HG03095 (cell line): ENCODE results near the gene FBXW7.

Experiments used
- ATAC-seq: cut with Tn5 transposase; IDR thresholded peaks from one replicate; pipeline ENCODE4 v1.9.1; 2021; ENCODE audit warnings: moderate library complexity; ENCODE audit not compliant: unreplicated experiment

FBXW7 gene, protein sequence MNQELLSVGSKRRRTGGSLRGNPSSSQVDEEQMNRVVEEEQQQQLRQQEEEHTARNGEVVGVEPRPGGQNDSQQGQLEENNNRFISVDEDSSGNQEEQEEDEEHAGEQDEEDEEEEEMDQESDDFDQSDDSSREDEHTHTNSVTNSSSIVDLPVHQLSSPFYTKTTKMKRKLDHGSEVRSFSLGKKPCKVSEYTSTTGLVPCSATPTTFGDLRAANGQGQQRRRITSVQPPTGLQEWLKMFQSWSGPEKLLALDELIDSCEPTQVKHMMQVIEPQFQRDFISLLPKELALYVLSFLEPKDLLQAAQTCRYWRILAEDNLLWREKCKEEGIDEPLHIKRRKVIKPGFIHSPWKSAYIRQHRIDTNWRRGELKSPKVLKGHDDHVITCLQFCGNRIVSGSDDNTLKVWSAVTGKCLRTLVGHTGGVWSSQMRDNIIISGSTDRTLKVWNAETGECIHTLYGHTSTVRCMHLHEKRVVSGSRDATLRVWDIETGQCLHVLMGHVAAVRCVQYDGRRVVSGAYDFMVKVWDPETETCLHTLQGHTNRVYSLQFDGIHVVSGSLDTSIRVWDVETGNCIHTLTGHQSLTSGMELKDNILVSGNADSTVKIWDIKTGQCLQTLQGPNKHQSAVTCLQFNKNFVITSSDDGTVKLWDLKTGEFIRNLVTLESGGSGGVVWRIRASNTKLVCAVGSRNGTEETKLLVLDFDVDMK

DNA sequence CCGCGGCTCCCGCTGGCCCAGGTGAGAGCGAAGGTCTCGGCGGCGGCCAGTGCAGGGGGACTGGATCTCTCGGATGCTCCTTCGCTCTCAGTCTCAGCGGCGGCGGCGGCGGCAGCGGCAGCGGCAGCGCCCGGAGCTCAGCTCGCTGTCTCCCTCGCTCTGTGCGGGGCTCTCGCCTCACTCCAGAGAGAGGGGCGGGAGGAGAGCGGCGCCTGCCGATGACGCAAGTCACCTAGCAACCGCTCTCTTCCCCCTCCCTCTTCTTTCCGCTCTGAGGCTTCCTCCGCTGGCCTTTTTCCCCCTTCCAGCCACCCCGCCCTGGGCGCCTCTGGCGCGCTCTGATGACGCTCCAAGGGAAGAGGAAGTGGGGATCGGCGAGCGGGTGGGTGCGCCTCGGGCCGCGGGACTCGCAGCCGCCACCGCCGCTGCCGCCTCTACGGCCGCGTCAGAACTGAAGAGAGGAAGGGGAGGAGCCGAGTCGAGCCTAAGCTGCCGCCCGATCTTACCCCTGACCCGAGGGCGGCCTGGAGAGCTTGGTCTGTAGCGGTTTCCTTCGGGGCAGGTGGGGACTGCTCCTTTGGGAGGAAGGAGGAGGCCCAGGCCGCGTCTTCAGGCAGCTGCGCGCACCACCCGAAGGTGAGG is at the start of gene FBXW7:
FBXW7 (minus strand) TSS at position 190 of the 642 bp plus-strand sequence. CDS start 124,289 bp downstream, outside the sequence.
- peak; percentile 79 for ATAC-seq

DNA sequence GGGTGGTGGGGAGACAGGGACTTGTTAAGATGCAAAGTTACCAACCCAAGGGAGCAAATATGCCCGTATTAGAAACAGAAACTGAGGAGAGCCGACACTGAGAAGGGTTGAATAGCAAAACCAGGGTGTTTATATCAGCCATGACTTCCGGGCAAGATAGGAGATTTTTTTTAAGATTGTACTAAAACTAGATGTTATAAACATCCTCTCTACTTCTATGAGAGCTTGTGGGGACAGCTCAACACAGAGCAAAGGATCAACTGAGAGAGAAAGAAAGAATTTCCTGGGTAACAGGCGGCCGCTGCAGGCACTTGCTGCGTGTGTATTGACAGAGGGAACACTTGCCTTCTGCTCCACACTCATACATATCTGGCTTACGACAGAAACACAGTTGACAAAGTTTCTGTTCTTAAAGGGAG is 49.1 kb upstream of the FBXW7 start:
- ATAC-seq = peak; percentile 57

DNA sequence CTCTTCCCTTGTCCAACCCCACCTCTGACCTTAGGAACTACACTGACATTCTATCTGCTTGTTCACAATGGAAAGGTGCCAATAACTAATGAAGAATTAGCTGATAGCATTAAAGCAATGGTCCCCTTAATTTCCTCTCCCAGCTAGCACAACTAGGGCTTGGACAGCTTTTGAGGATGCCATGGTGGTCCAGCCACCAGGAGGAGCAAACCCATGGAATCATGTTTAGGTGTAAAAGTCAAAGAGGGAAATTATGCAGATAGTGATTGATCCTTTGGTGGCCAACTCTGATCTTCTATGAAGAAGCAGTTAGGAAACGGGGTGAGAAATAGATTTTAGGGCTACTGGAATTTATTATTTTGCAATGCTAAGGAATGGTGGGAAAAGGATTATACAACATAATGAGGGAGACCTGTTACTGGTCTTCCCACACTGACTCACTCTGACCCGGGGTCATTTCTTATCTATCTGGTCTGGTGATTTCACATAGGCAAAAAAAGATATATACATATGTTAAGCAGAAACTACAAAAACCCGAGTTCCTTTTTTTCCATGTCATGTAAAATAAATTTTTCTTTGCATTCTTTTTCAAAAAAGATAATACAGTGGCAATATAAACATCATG is 45.8 kb upstream of the FBXW7 start:
- ATAC-seq = no peak

DNA sequence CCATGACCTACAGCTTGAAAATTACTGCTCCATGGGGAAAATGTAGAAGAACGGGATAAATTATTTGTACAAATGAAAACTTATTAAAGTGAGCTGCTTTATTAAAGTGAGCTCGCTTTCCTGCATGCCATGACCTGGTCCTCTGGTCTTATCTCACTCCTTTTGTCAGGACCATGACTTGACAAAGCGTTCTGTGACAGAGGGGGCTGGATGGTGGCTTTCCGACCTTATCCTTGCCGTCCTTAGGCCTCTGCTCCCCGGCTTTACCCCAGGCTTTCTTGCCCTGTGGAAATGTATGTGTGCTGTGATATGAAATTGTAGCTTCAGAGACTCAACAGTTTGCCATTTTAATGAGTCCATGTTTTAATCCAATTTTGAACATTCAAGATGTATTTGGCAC is 44.0 kb upstream of the FBXW7 start:
- no peak for ATAC-seq

DNA sequence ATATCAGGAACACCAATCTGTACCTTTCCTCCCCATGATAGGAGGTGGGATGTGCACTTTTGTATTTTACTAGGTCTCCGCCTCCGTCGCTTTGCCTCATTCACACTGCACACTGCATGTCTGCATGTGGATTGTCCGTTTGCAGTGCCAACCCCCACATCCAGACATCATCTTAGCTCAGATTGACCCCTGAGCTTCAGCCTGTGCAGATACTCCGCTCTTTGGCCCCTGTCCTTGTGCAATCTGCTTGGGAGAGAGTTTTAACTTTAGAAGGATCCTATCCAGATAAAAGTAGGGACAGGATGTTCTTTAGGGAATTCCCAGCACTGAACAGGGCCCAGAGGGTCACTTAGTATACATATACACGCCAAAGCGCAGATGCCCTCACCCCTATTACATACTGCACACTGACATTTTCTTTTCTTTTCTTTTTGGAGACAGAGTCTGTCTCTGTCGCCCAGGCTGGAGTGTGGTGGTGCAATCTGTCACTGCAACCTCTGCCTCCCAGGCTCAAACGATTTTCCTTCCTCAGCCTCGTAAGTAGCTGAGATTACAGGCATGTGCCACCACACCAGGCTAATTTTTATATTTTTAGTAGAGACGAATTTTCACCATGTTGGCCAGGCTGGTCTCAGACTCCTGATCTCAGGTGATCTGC is 43.3 kb upstream of the FBXW7 start:
- ATAC-seq = no peak

DNA sequence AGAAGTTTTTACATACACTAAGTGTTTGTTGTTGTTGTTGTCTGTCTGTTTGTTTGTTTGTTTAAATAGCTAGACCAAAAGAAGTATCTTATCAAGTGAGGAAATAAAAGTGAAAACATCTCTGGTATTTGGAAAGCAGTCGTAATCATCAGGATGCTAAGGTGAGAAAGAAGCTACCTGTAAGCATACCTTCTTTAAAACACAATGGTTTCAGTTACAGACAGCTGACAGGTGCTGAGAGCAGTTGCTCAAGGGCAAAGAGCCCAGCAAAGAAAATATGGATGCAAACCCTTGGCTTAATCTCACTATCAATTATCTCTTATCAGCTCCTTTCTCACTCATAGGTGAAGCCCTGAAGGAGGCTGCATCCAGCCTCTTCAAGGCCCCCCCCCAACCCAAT is 42.8 kb upstream of the FBXW7 start:
- ATAC-seq = no peak

DNA sequence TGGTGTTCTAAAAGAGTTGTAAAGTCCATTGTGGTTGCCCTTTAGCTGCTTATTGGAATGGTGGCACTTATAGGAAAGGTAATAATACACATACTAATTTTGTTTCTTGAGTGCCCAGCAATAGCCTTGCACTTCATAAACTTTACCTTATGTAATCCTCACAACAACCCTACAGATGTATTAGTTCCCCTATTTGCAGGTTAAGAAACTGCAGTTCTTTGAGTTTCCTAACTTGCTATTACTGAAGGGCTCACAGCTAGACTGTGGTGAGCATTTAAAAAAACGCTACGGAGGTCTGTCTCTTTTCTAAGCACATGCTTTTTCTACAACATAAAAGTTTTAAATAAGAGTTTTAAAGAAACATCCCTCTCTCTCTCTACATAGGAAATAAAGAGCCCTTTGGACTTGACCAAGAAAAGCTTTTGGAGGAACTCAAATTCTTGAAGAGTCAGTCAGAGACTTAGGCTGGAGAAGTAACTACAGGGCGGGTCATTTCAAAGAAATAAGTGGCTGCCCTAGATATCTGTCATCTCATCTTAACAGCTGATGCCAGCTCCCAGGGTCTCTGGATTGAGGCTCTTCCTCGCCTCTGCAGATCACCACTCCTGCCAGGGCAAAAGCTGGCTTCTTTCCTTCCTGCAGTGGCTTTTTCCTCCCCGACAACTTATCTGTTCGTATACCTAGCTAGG is 42.0 kb upstream of the FBXW7 start:
- ATAC-seq = peak; percentile 69

DNA sequence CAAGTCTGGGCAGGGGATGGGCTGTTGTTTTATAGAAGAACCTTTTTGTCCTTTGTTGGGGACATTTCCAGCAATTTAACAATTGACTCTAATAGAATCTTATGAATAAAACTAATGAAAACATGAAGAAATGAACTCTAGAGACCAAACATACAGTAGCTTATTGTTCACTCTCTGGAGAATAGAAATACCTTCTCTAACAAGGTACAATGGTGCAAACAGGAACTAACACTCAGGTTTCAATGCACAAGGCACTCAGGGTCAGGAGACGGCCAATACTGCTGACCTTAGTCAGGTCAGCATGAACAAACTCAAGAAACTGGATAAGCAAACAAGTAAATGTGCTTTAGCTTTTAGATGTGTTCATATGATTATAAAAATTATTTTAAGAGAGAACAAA is 39.6 kb upstream of the FBXW7 start:
- ATAC-seq = no peak

DNA sequence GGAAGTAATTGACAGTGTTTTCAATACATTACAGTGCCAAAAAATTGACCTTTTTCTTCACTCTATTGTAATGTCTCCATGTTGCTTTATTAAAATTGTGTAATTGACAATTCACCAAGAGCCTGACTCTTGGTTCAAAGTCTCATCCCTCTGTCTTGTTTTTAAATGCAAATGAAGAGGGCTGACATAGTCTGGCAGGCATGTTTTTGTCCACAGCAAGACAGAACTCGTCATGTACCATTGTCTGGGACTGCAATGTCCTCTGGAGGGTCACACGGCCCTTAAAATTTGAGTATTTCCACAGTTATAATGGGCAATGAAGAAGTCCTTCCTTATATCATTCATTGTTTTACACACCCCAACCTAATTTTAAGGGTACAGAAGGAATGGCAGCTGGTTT is 38.0 kb upstream of the FBXW7 start:
- no peak for ATAC-seq

DNA sequence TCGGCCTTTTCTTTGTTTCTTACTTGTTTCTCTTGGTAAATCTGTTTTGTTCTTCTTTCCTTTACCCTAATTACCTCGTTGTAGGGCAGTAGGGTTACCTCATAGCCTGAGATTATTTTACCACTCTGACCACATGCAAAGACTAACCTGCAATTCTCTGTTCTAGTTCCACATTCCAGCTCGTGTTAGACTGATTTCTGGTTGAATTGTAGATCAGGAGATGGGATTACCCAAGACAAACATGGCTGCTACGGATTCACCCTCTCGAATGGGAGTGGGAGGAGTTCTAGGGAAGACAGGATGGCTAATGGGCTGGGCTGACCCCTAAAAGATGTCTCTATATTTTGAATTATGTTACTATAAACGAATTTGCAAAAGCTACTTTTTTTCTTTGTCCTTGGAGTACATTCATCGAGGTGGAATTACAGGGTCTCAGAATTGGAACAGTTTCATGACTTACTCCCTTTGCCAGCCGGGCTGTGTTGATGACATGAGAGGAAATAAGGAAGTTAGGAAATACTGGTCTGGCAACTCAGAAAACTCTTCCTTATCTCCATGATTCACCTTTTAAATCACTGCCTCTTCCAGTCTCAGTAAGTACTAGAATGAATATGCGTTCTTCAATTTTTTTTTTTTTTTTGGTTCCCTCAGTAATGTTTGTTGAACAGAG is 36.7 kb upstream of the FBXW7 start:
- no peak for ATAC-seq

DNA sequence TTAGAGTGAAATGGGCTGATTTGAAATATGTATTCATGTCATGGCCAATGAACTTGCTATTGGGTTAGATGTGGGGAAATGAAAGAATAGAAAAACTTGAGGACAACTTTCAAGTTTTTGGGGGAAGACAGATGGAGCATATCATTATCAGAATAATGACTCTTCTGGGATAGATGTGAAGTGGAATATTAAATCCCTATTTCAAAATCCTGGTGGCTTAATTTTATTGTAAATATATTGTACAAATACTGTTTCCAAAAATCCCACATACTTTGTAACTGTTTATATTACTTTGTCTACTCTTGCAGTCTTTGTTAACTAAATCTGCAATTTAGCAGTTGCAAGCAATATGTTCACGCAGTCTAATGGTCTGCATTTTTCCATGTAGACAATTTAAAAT is 35.9 kb upstream of the FBXW7 start:
- no peak for ATAC-seq

DNA sequence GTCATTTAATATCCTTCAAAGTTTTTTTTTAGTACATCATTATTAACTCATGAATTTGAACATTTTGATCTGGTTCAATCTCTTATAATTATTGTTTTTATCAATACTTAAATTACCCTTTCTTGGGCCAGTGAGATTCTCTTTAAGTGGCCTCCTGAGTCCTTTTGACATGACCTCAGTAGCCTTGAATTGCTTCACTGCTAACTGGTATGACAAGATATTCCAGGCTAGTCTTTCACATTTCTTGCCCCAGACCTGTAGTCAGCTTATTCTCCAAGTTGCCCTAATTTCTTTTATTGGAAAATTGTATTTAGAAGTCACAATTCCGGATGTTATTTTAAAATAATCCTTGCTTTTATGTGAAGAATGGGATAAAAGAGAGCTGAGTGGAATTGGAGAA is 35.4 kb upstream of the FBXW7 start:
- no peak for ATAC-seq

DNA sequence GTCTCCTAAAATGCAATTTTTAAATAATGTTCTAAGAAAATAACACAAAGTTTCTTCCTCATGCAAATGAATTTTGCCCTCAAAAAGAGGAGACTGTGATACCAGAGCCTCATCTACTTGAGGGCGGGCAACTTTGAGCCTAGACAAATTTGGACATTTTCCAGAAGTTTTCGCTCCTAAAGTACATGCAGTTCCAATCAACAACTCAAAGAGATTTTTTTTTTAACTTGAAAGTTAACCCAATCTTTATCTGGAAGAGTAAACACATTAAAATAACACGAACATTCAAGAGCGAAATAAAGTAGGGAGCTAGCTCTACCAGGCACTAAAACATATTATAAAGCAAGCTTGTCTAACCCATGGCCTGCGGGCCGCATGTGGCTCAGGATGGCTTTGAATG is 29.4 kb upstream of the FBXW7 start:
- ATAC-seq = no peak

DNA sequence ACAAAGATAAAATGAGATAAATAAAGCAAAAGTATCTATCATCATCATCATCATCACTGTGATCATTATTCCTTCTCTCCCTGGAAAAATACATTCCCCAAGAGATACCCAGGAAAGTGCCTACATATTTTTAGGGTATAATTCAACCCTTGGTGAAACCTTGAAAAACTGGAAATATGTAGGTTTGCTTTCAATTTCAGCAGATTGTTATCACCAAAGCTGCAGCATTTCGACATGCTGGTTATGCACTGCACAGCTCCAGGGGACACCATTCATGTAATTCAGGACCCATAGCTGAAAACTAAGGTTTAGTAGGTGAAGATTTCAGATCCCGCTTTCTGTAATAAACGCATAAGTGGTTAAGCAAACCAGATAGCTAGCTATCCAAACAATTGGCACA is 28.4 kb upstream of the FBXW7 start:
- ATAC-seq = no peak

DNA sequence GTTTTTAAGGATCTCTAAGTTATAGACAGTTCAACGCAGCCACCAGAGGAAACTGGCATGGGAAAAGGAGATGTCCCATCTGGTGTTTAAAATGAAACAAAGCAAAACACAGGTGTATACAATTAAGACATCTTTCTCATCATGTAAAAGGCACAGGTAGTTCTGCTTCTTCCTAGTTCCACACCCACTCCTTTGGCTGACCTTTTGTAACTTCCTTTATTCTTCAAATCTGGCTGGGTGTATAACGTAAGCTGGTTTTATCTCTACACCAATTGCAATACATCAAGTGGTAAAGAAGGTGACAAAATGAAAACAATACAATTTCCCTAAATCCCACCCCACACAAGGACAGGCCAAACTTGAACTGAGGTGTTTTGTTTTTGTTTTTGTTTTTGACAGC is 27.3 kb upstream of the FBXW7 start:
- no peak for ATAC-seq

DNA sequence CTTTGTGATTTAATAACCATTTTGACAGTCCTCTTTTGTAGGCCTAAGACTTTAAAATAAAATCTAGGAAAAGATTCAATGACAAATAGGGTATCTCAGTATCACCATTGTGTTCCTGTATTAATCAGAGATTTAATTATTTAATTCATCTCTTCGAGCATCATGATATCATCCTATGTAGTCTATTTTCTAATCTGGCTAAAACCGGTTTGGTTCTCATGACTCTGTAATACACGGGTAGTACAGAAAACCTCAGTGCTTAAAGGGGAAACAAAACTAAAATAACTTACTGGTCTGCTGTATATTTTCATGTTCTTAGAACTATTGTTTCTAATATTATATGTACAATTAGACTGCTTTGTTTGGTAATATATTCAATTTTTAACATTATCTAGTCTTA is 23.7 kb upstream of the FBXW7 start:
- no peak for ATAC-seq

DNA sequence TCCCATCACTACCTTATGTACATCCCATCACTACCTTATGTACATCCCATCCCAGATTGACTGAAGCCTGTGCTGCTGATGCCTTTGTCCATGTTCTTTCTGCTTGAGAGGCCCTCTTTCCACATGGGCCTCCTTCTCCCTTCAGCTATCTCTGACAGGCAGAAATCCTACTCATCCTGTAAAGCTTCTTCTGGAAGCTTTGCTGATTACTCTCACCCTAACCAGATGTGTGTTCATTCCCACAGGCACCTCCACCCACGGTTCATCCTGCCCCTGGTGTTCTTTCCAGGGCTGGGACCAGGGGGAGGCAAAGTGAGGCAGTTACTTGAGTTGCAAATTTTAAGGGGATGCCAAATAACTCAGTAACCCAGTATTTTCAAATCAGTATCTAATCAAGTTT is 22.5 kb upstream of the FBXW7 start:
- ATAC-seq = no peak

DNA sequence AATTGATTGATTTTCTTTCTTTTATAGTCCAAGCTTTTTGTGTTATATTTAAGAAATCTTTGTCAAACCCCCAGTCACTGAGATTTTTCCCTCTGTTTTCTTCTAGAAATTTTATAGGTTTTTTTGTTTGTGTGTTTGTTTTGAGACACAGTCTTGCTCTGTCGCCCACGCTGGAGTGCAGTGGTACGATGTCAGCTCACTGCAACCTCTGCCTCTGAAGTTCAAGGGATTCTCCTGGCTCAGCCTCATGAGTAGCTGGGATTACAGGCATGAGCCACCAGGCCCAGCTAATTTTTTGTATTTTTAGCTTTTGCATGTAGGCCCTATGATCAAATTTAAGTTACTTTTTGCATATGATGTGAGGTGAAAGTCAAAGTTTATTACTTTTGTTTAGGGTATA is 20.9 kb upstream of the FBXW7 start:
- ATAC-seq = no peak

DNA sequence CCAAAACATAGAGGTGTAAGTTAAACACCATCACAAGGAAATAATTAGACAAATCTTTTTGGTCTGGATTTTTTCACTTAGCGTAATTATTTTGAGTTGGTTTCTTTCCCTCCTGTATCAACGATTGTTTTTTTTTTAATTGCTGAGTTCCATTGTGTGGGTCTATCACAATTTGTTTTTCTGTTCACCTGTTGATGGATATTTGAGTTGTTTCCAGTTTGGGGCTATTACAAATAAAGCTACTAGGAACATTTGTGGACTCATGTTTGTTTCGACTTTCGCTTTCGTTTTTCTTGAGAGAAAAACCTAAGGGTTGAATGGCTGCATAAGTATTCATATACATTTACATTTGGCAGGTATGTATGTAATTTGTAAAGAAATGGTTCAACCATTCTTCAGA is 20.4 kb upstream of the FBXW7 start:
- ATAC-seq = no peak

DNA sequence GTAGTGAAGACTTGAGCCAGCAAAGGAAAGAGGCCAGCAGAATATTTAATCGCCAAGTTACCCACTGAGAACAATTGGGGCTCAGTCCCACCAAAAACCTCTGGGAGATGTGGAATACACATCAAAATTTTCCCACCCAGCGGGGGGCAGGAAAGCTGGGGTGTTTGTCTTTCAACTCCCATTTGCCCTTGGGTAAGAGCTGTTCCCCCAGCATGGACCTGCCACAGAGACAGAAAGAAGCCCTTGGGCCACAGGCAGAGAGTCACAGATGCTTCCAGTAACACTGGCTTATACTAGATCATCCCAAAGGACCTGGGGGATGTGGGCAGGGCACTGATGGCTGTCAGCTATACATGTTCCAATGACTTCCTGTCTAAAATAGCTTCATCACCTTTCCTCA is 18.9 kb upstream of the FBXW7 start:
- no peak for ATAC-seq
